NCI-H1694 treated with DMSO at 0.1 percent for 48 hours (cell line): Measurements from ENCODE around the gene SMARCA4.

Source experiments
- DNase-seq: peaks from one replicate; lab custom pipeline; 2025; lab: John Stamatoyannopoulos, UW

Gene SMARCA4

GRCh38 chr19:11010041-11010440, 49.2 kb downstream of the SMARCA4 start:
- DNase-seq: no peak

GRCh38 chr19:11012507-11012906, 51.7 kb downstream of the SMARCA4 start:
- DNase-seq: no peak

- no peak for DNase-seq
Measured at GRCh38 chr19:11013771-11014170, 52.9 kb downstream of the SMARCA4 start.

- DNase-seq: no peak
Measured at GRCh38 chr19:11014403-11014911, 53.6 kb downstream of the SMARCA4 start.

GRCh38 chr19:11016631-11017030, 55.8 kb downstream of the SMARCA4 start:
- DNase-seq: no peak

- no peak for DNase-seq
Measured at GRCh38 chr19:11017275-11018035, 56.6 kb downstream of the SMARCA4 start.

- DNase-seq: no peak
Measured at GRCh38 chr19:11018179-11018578, 57.3 kb downstream of the SMARCA4 start.

GRCh38 chr19:11018763-11019162, 57.9 kb downstream of the SMARCA4 start:
- no peak for DNase-seq

- no peak for DNase-seq
Measured at GRCh38 chr19:11019262-11019661, 58.4 kb downstream of the SMARCA4 start.

GRCh38 chr19:11019824-11020223, 59.0 kb downstream of the SMARCA4 start:
- DNase-seq: no peak

- no peak for DNase-seq
Measured at GRCh38 chr19:11020423-11020822, 59.6 kb downstream of the SMARCA4 start.

- DNase-seq: no peak
Measured at GRCh38 chr19:11020982-11021759, 60.3 kb downstream of the SMARCA4 start.

GRCh38 chr19:11021760-11022144, 60.9 kb downstream of the SMARCA4 start:
- DNase-seq: no peak

- no peak for DNase-seq
Measured at GRCh38 chr19:11023016-11023415, 62.2 kb downstream of the SMARCA4 start.

GRCh38 chr19:11023710-11024109, 62.9 kb downstream of the SMARCA4 start:
- no peak for DNase-seq

- DNase-seq: no peak
Measured at GRCh38 chr19:11024259-11024658, 63.4 kb downstream of the SMARCA4 start.

- no peak for DNase-seq
Measured at GRCh38 chr19:11025006-11025405, 64.2 kb downstream of the SMARCA4 start.

- no peak for DNase-seq
Measured at GRCh38 chr19:11025445-11025844, 64.6 kb downstream of the SMARCA4 start.

GRCh38 chr19:11025997-11026396, 65.2 kb downstream of the SMARCA4 start:
- DNase-seq: no peak

- DNase-seq: no peak
Measured at GRCh38 chr19:11027381-11027780, 66.6 kb downstream of the SMARCA4 start.

- no peak for DNase-seq
Measured at GRCh38 chr19:11028146-11028545, 67.3 kb downstream of the SMARCA4 start.

GRCh38 chr19:11031421-11032070, 70.7 kb downstream of the SMARCA4 start:
- peak; percentile 29 for DNase-seq

- DNase-seq: no peak
Measured at GRCh38 chr19:11033251-11033650, 72.4 kb downstream of the SMARCA4 start.
